CD4-positive, alpha-beta T cell treated with Interleukin-17A for 4 hours (primary cell): ENCODE data around the gene VPS41.

Experiments used
- DNase-seq: peaks from one replicate; pipeline ENCODE4 v3.0.0-alpha.2; 2020; ENCODE audit warnings: mixed read lengths

The VPS41 gene

GRCh38 chr7:38716397-38716796 lies 192.6 kb downstream of the VPS41 start:
- DNase-seq, result no peak

- no peak for DNase-seq
Measured at GRCh38 chr7:38709123-38709522, 199.9 kb downstream of the VPS41 start.

- DNase-seq, result no peak
Measured at GRCh38 chr7:38704751-38705150, 204.2 kb downstream of the VPS41 start.

GRCh38 chr7:38704041-38704547 lies 204.9 kb downstream of the VPS41 start:
- DNase-seq, result no peak

GRCh38 chr7:38703093-38703492 lies 205.9 kb downstream of the VPS41 start:
- DNase-seq, result no peak

- no peak for DNase-seq
Measured at GRCh38 chr7:38702002-38702535, 206.9 kb downstream of the VPS41 start.

- no peak for DNase-seq
Measured at GRCh38 chr7:38700116-38700515, 208.9 kb downstream of the VPS41 start.

GRCh38 chr7:38699471-38699870 lies 209.5 kb downstream of the VPS41 start:
- no peak for DNase-seq

- DNase-seq, result no peak
Measured at GRCh38 chr7:38694326-38694725, 214.7 kb downstream of the VPS41 start.

- no peak for DNase-seq
Measured at GRCh38 chr7:38686888-38687287, 222.1 kb downstream of the VPS41 start.

GRCh38 chr7:38685851-38686250 lies 223.1 kb downstream of the VPS41 start:
- no peak for DNase-seq

- no peak for DNase-seq
Measured at GRCh38 chr7:38682606-38683005, 226.4 kb downstream of the VPS41 start.

GRCh38 chr7:38681882-38682281 lies 227.1 kb downstream of the VPS41 start:
- DNase-seq, result no peak

GRCh38 chr7:38679419-38679818 lies 229.6 kb downstream of the VPS41 start:
- DNase-seq, result no peak

GRCh38 chr7:38678698-38679054 lies 230.3 kb downstream of the VPS41 start:
- DNase-seq, result no peak

GRCh38 chr7:38677981-38678697 lies 230.9 kb downstream of the VPS41 start:
- no peak for DNase-seq

- DNase-seq, result no peak
Measured at GRCh38 chr7:38675494-38676106, 233.4 kb downstream of the VPS41 start.

GRCh38 chr7:38674513-38674912 lies 234.5 kb downstream of the VPS41 start:
- DNase-seq, result no peak

GRCh38 chr7:38673795-38674194 lies 235.2 kb downstream of the VPS41 start:
- no peak for DNase-seq
